ENCODE measurements around the gene DYNLT2B. TPM values are rescaled to one million over a fixed set of nuclear protein-coding genes. Genes with fewer than 3 reads are reported as not detected.
"Not testable (repeated sequence)": the region's sequence is repeated elsewhere in the genome, so short reads cannot be mapped to it uniquely, and the experiment has no call there.

The DYNLT2B gene
- 1.1 TPM for total RNA-seq

- peak; percentile 91 for DNase-seq (ENCODE audit: low spot score)
- ATAC-seq: peak; percentile 98
Observed at GRCh38 chr3:196317687-196318467, at the start of gene DYNLT2B. DYNLT2B (minus strand) TSS chr3:196318240; CDS start chr3:196318152, 88 bp downstream.

- ATAC-seq: no peak
Observed at GRCh38 chr3:196365736-196366135, 47.7 kb upstream of the DYNLT2B start.

DNA sequence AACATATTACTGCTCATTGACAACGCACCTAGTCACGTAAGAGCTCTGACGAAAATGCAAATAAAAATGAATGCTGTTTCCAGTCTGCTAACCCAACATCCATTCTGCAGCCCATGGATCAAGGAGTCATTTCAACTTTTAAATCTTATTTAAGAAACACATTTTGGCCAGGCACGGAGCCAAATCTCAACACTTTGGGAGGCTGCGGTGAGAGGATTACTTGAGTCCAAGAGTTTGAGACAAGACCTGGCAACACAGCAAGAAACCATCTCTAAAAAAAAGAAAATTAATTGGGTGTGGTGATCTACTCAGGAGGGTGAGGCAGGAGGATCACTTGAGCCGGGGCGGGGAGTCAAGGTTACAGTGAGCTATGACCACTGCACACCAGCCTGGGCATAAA, 42.5 kb upstream of the DYNLT2B start:
- ATAC-seq (no peak), DNase-seq (ENCODE audit: low spot score) (no peak)

More at GRCh38 chr3:196365736-196366135, 47.7 kb upstream of the DYNLT2B start:
- DNase-seq (ENCODE audit: low spot score): no peak

DNA sequence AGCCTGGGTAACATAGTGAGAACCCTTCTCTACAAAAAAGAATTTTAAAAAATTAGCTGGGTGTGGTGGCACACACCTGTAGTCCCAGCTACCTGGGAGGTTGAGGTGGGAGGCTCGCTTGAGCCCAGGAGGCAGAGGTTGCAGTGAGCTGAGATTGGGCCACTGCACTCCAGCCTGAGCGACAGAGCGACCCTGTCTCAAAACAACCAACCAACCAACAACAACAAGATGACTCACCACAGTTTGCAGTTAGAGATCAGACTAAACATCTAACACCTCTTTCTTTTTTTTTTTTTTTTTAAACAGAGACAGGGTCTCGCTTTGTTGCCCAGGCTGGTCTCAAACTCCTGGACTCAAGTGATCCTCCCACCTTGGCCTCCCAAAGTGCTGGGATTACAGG, 40.5 kb upstream of the DYNLT2B start:
- not testable (repeated sequence) for DNase-seq (ENCODE audit: low spot score); ATAC-seq

GRCh38 chr3:196357905-196358304, 39.9 kb upstream of the DYNLT2B start:
- ATAC-seq: no peak
- no peak for DNase-seq (ENCODE audit: low spot score)

DNA sequence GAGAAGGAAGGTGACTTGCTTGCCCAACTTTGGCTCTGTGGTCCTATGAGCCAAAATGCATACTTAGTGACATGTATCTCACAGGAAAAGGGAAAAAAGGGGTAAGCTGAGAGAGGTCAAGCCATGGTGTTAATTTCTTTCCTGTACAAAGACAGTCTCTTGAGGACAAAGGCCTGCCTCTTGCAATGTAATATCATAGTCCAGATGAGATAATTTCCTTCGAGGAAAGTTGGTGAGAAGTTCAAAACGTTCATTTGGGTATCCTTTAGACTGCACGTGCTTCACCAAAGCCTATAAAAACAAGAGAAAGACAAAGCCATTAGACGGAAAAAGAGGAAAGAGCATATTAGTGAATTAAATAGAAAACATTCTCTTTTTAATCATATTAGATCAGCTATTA, 38.5 kb upstream of the DYNLT2B start:
- ATAC-seq: no peak
- no peak for DNase-seq (ENCODE audit: low spot score)

DNA sequence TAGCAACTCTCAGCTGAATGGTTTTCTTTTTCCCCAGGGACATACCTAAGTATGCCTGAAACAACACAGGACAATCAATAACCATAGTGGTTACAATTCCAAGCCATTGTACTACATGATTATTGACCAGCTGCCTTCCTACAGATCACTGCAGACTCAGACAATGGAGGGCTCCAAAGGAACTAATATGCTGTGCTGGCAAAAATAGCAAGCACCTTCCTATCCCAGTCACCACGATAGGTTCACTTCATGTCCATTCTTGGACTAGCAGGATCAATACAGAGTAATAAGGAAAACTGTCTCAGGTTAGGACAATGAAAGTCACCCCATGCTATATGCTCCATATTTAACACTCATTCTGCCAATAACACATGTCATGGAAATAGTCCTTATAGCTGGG, 37.6 kb upstream of the DYNLT2B start:
- ATAC-seq (no peak), DNase-seq (ENCODE audit: low spot score) (no peak)

GRCh38 chr3:196354132-196354531, 36.1 kb upstream of the DYNLT2B start:
- ATAC-seq (no peak), DNase-seq (ENCODE audit: low spot score) (no peak)

DNA sequence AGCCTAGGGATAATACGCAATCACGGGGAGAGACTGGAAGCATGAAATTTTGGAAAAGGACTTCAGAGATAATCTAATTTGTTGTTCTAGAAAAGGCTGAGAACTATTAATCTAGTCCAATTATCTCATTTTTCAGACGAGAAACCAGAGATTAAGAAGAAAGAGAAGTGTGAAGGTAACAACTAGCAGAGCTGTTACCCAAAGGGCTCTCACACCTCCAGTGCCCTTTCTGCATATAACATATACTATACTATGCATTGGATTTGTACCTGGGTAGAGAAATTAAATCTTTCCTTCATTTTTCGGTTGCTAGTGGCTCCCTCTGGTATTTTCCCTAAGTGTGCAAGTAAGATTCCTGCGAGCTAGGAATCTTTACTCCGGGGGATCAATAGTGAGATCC, 33.5 kb upstream of the DYNLT2B start:
- DNase-seq (ENCODE audit: low spot score) (no peak), ATAC-seq (no peak)

GRCh38 chr3:196350067-196350466, 32.0 kb upstream of the DYNLT2B start:
- DNase-seq (ENCODE audit: low spot score) (no peak), ATAC-seq (no peak)

- no peak for ATAC-seq
- no peak for DNase-seq (ENCODE audit: low spot score)
Observed at GRCh38 chr3:196348698-196349097, 30.7 kb upstream of the DYNLT2B start.

GRCh38 chr3:196344663-196345062, 26.6 kb upstream of the DYNLT2B start:
- ATAC-seq (no peak), DNase-seq (ENCODE audit: low spot score) (no peak)

DNA sequence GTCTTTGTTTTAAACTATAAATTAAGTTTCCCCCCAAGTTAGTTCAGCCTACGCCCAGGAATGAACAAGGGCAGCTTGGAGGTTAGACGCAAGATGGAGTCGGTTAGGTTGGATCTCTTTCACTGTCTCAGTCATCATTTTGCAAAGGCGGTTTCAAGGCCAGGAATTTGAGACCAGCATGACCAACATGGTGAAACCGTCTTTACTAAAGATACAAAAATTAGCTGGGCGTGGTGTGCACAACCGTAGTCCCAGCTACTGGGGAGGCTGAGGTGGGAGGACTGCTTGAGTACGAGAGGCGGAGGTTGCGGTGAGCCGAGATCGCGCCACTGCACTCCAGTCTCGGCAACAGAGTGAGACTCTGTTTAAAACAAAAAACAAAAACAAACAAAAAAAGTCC, 25.9 kb upstream of the DYNLT2B start:
- DNase-seq (ENCODE audit: low spot score); ATAC-seq: not testable (repeated sequence)

- ATAC-seq (no peak), DNase-seq (ENCODE audit: low spot score) (no peak)
Observed at GRCh38 chr3:196341137-196341536, 23.1 kb upstream of the DYNLT2B start.

DNA sequence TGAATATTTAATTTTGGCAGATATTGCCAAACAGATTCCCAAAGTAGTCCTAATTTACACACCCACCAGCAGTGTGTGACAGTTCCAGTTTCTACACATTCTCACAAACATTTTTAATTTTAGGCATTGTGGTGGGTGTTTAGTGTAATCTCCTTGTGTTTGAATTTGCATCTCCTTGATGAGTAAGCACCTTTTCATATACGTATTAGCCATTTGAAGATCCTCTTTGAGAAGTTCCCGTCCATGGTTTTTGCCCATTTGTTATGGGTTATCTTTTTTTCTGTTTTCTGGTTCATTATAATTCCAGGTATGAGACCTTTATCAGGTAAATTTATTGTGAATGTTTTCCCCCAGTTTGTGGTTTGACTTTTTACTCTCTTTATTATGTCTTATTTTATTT, 22.4 kb upstream of the DYNLT2B start:
- ATAC-seq: no peak
- DNase-seq (ENCODE audit: low spot score): no peak

DNA sequence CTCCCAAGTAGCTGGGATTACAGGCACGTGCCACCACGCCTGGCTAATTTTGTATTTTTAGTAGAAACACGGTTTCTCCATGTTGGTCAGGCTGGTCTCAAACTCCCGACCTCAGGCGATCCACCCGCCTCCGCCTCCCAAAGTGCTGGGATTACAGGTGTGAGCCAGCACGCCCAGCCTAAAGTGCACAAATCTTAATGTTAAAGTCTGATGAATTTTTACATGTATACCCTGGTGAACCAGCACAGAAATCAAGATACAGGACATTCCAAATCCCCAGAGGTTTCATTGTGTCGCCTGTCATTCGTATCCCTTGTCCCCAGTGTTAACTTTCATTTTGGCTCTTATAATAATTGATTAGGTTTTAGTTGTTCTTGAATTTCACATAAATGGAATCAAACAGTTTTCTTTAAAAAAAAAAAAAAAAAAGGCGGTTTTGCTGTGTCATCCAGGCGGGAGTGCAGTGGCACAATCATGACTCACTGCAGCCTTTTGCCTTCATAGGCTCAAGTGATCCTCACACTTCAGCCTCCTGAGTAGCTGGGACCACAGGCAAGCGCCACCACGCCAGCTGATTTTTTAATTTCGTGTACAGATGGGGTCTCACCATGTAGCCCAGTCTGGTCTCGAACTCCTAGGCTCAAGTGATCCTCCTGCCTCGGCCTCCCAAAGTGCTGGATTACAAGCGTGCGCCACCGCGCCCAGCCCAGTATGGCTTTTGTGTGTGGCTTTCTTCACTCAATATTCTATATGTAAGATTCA, 21.6 kb upstream of the DYNLT2B start:
- ATAC-seq (no peak), DNase-seq (ENCODE audit: low spot score) (no peak)

- ATAC-seq (no peak), DNase-seq (ENCODE audit: low spot score) (no peak)
Observed at GRCh38 chr3:196339044-196339443, 21.0 kb upstream of the DYNLT2B start.

- DNase-seq (ENCODE audit: low spot score) (no peak), ATAC-seq (no peak)
Observed at GRCh38 chr3:196336319-196337145, 18.5 kb upstream of the DYNLT2B start.

GRCh38 chr3:196335503-196335948, 17.5 kb upstream of the DYNLT2B start:
- DNase-seq (ENCODE audit: low spot score) (no peak), ATAC-seq (no peak)

DNA sequence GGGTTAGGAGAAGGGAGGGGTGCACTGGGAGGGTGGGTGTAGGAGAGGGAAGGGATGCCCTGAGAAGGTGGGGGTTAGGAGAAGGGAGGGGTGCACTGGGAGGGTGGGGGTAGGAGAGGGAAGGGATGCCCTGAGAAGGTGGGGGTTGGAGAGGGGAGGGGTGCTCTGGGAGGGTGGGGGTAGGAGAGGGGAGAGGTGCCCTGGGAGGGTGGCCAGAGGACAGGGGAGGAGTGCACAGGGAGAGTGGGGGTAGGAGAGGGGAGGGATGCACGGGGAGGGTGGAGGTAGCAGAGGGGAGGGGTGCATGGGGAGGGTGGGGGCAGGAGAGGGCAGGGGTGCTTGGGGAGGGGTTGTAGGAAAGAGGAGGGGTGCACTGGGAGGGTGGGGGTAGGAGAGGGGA, 16.9 kb upstream of the DYNLT2B start:
- DNase-seq (ENCODE audit: low spot score): no peak

DNA sequence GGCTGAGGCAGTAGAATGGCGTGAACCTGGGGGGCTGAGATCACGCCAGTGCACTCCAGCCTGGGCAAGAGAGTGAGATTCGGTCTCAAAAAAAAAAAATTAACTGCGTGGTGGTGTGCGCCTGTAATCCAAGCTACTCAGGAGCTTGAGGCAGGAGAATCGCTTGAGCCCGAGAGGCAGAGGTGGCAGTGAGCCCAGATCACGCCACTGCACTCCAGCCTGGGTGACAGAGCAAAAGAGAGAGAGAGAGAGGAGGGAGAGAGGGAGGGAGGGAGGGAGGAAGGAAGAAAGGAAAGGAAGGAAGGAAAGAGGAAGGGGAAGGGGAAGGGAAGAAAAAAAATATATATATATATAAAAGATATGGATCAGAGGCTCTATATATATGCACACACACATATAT, 14.1 kb upstream of the DYNLT2B start:
- no peak for ATAC-seq
- DNase-seq (ENCODE audit: low spot score): no peak

More for the DNA sequence above, 16.9 kb upstream of the DYNLT2B start:
- no peak for ATAC-seq
